Neural progenitor cell (in vitro differentiated cells): ENCODE results near the gene TBC1D10A.

Experiments
- EZH2 ChIP-seq: fragments of 200-600 bp; sonication (generic); IDR thresholded peaks from 2 replicates; pipeline ENCODE4 v1.6.1; 2017; ENCODE audit warnings: antibody characterized with exemption, mild to moderate bottlenecking, moderate library complexity
- EZH2phosphoT487 ChIP-seq: fragments of 200-600 bp; sonication (generic); IDR thresholded peaks from 2 replicates; pipeline ENCODE4 v1.6.1; 2017; ENCODE audit warnings: antibody characterized with exemption
- TF ChIP-seq, protein P1 (sequence below): fragments of 200-600 bp; sonication (generic); IDR thresholded peaks from 2 replicates; pipeline ENCODE4 v1.5.1; 2017; ENCODE audit warnings: antibody characterized with exemption, mild to moderate bottlenecking

DNA sequence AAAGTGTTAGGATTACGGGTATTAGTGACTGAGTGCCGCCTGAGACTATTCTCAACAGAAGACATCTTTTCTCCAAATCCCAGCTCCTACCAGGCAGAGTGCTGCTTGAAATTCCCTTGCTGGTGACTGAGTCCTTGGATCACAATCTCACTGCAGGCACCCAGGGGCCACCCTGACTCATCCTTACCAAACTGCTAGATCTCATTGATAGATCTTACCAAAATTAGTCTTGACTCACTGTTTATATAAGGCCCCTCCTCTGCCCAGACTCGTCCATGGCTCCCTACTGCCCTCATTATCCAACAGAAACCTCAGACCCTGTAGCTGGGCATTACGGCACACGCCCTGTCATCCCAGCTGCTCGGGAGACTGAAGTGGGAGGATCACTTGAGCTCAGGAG is 14.7 kb downstream of the TBC1D10A start:
- TF ChIP-seq, protein P1, sequence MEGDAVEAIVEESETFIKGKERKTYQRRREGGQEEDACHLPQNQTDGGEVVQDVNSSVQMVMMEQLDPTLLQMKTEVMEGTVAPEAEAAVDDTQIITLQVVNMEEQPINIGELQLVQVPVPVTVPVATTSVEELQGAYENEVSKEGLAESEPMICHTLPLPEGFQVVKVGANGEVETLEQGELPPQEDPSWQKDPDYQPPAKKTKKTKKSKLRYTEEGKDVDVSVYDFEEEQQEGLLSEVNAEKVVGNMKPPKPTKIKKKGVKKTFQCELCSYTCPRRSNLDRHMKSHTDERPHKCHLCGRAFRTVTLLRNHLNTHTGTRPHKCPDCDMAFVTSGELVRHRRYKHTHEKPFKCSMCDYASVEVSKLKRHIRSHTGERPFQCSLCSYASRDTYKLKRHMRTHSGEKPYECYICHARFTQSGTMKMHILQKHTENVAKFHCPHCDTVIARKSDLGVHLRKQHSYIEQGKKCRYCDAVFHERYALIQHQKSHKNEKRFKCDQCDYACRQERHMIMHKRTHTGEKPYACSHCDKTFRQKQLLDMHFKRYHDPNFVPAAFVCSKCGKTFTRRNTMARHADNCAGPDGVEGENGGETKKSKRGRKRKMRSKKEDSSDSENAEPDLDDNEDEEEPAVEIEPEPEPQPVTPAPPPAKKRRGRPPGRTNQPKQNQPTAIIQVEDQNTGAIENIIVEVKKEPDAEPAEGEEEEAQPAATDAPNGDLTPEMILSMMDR: no peak
- TF ChIP-seq EZH2phosphoT487: no peak
- TF ChIP-seq EZH2: no peak
